ENCODE results near the gene LCN6. TPM values are rescaled to one million over a fixed set of nuclear protein-coding genes. Genes with fewer than 3 reads are reported as not detected.
"Not testable (repeated sequence)": the region's sequence is repeated elsewhere in the genome, so short reads cannot be mapped to it uniquely, and the experiment has no call there.

LCN6 gene
- total RNA-seq, 2 experiments from 2014 or later: not detected

- Mint-ChIP-seq H3K27ac (no peak overlapping the region), H3K4me3 (no peak overlapping the region), H3K27me3 (no peaks in the 10 kb centered on the region), H3K4me1 (peaks cover 2% of the 10 kb centered on the region), H3K36me3 (ENCODE audit: low read depth) (no peaks in the 10 kb centered on the region), H3K9me3 (no peaks in the 10 kb centered on the region)
- ChIA-PET POLR2A (no interaction called here), CTCF (interaction anchor here (0.6 to 1.4 kb wide), 2 partner anchors 17 to 25 kb away, joined by 3 to 4 read pairs; no protein-coding TSS in a partner anchor)
- no peak for DNase-seq
Observed at GRCh38 chr9:136761545-136761981, 13.2 kb upstream of the LCN6 start.

GRCh38 chr9:136760834-136761544 lies 12.7 kb upstream of the LCN6 start:
- H3K4me1 Mint-ChIP-seq; H3K4me3 Mint-ChIP-seq; H3K27me3 Mint-ChIP-seq; H3K27ac Mint-ChIP-seq; H3K9me3 Mint-ChIP-seq; POLR2A ChIA-PET; H3K36me3 Mint-ChIP-seq (ENCODE audit: low read depth): not testable (repeated sequence)
- peak; percentile 29 for DNase-seq
- CTCF ChIA-PET: interaction anchor here (0.6 to 1.4 kb wide), 2 partner anchors 17 to 26 kb away, joined by 3 to 4 read pairs; no protein-coding TSS in a partner anchor

- Mint-ChIP-seq H3K4me3 (no peak overlapping the region), H3K9me3 (peaks cover 9% of the 10 kb centered on the region), H3K4me1 (no peaks in the 10 kb centered on the region), H3K36me3 (ENCODE audit: low read depth) (no peaks in the 10 kb centered on the region), H3K27ac (no peak overlapping the region), H3K27me3 (no peaks in the 10 kb centered on the region)
- ChIA-PET POLR2A (no interaction called here), CTCF (no interaction called here)
- no peak for DNase-seq
Observed at GRCh38 chr9:136760424-136760823, 12.1 kb upstream of the LCN6 start.

- no peak overlapping the region for H3K27ac Mint-ChIP-seq
- CTCF ChIA-PET: no interaction called here
- peaks cover 11% of the 10 kb centered on the region for H3K9me3 Mint-ChIP-seq
- no peak for DNase-seq
- POLR2A ChIA-PET: no interaction called here
- H3K4me1 Mint-ChIP-seq: no peaks in the 10 kb centered on the region
- H3K27me3 Mint-ChIP-seq: no peaks in the 10 kb centered on the region
- H3K4me3 Mint-ChIP-seq: no peak overlapping the region
- H3K36me3 Mint-ChIP-seq (ENCODE audit: low read depth): no peaks in the 10 kb centered on the region
Observed at GRCh38 chr9:136759436-136760325, 11.4 kb upstream of the LCN6 start.

GRCh38 chr9:136759001-136759400 lies 10.7 kb upstream of the LCN6 start:
- Mint-ChIP-seq H3K36me3 (ENCODE audit: low read depth) (no peaks in the 10 kb centered on the region), H3K4me1 (no peaks in the 10 kb centered on the region), H3K4me3 (no peak overlapping the region), H3K9me3 (peaks cover 11% of the 10 kb centered on the region), H3K27ac (no peak overlapping the region), H3K27me3 (no peaks in the 10 kb centered on the region)
- ChIA-PET POLR2A (no interaction called here), CTCF (interaction anchor here (1.1 to 1.2 kb wide), 2 partner anchors 9 to 29 kb away, joined by 3 read pairs; no protein-coding TSS in a partner anchor)
- no peak for DNase-seq

GRCh38 chr9:136757751-136758140 lies 9.4 kb upstream of the LCN6 start:
- Mint-ChIP-seq H3K4me1 (no peaks in the 10 kb centered on the region), H3K4me3 (no peak overlapping the region), H3K27ac (no peak overlapping the region), H3K9me3 (peaks cover 11% of the 10 kb centered on the region), H3K27me3 (no peaks in the 10 kb centered on the region), H3K36me3 (ENCODE audit: low read depth) (no peaks in the 10 kb centered on the region)
- DNase-seq: no peak
- CTCF ChIA-PET: interaction anchor here (0.8 to 1.3 kb wide), 7 partner anchors 8 to 49 kb away, joined by 3 to 4 read pairs (median 3); partner anchors contain the start of gene LCN10
- POLR2A ChIA-PET: no interaction called here

- Mint-ChIP-seq H3K27me3 (no peaks in the 10 kb centered on the region), H3K36me3 (ENCODE audit: low read depth) (peaks cover 2% of the 10 kb centered on the region), H3K4me3 (no peak overlapping the region), H3K4me1 (no peaks in the 10 kb centered on the region), H3K27ac (no peak overlapping the region), H3K9me3 (peaks cover 13% of the 10 kb centered on the region)
- DNase-seq: no peak
- ChIA-PET CTCF (interaction anchor here (1.1 to 1.3 kb wide), 4 partner anchors 14 to 49 kb away, joined by 3 to 4 read pairs (median 4); partner anchors contain the start of gene LCN10), POLR2A (no interaction called here)
Observed at GRCh38 chr9:136757328-136757727, 9.0 kb upstream of the LCN6 start.

- H3K4me1 Mint-ChIP-seq: no peaks in the 10 kb centered on the region
- no peak overlapping the region for H3K27ac Mint-ChIP-seq
- H3K9me3 Mint-ChIP-seq: peaks cover 18% of the 10 kb centered on the region
- ChIA-PET CTCF (no interaction called here), POLR2A (no interaction called here)
- DNase-seq: no peak
- peaks cover 3% of the 10 kb centered on the region for H3K36me3 Mint-ChIP-seq (ENCODE audit: low read depth)
- H3K4me3 Mint-ChIP-seq: no peak overlapping the region
- H3K27me3 Mint-ChIP-seq: no peaks in the 10 kb centered on the region
Observed at GRCh38 chr9:136756836-136757235, 8.5 kb upstream of the LCN6 start.

GRCh38 chr9:136756134-136756438 lies 7.8 kb upstream of the LCN6 start:
- peaks cover 5% of the 10 kb centered on the region for H3K36me3 Mint-ChIP-seq (ENCODE audit: low read depth)
- POLR2A ChIA-PET: no interaction called here
- no peak overlapping the region for H3K27ac Mint-ChIP-seq
- DNase-seq: no peak
- H3K4me1 Mint-ChIP-seq: no peaks in the 10 kb centered on the region
- H3K27me3 Mint-ChIP-seq: peaks cover 3% of the 10 kb centered on the region
- CTCF ChIA-PET: no interaction called here
- H3K4me3 Mint-ChIP-seq: no peak overlapping the region
- H3K9me3 Mint-ChIP-seq: peaks cover 23% of the 10 kb centered on the region

GRCh38 chr9:136755302-136756133 lies 7.2 kb upstream of the LCN6 start:
- POLR2A ChIA-PET; H3K27ac Mint-ChIP-seq; H3K36me3 Mint-ChIP-seq (ENCODE audit: low read depth); H3K4me3 Mint-ChIP-seq; H3K4me1 Mint-ChIP-seq; DNase-seq; H3K27me3 Mint-ChIP-seq: not testable (repeated sequence)
- CTCF ChIA-PET: interaction anchor here (1.3 kb wide), 1 partner anchor 28 kb away, joined by 8 read pairs; no protein-coding TSS in a partner anchor
- peaks cover 23% of the 10 kb centered on the region for H3K9me3 Mint-ChIP-seq

GRCh38 chr9:136754626-136755301 lies 6.4 kb upstream of the LCN6 start:
- peaks cover 5% of the 10 kb centered on the region for H3K4me1 Mint-ChIP-seq
- POLR2A ChIA-PET: no interaction called here
- peaks cover 5% of the 10 kb centered on the region for H3K36me3 Mint-ChIP-seq (ENCODE audit: low read depth)
- H3K4me3 Mint-ChIP-seq: no peak overlapping the region
- no peak for DNase-seq
- no peak overlapping the region for H3K27ac Mint-ChIP-seq
- peaks cover 23% of the 10 kb centered on the region for H3K9me3 Mint-ChIP-seq
- H3K27me3 Mint-ChIP-seq: peaks cover 5% of the 10 kb centered on the region
- CTCF ChIA-PET: interaction anchor here (1.3 kb wide), 1 partner anchor 27 kb away, joined by 8 read pairs; no protein-coding TSS in a partner anchor

- CTCF ChIA-PET: interaction anchor here (1.3 kb wide), 1 partner anchor 27 kb away, joined by 8 read pairs; no protein-coding TSS in a partner anchor
- H3K4me1 Mint-ChIP-seq: peaks cover 5% of the 10 kb centered on the region
- H3K4me3 Mint-ChIP-seq: no peak overlapping the region
- POLR2A ChIA-PET: no interaction called here
- peaks cover 5% of the 10 kb centered on the region for H3K27me3 Mint-ChIP-seq
- H3K27ac Mint-ChIP-seq: no peak overlapping the region
- peaks cover 5% of the 10 kb centered on the region for H3K36me3 Mint-ChIP-seq (ENCODE audit: low read depth)
- peaks cover 23% of the 10 kb centered on the region for H3K9me3 Mint-ChIP-seq
- no peak for DNase-seq
Observed at GRCh38 chr9:136754059-136754572, 5.8 kb upstream of the LCN6 start.
